ENCODE results near the gene CRHBP.

- TF ChIP-seq, protein P1, sequence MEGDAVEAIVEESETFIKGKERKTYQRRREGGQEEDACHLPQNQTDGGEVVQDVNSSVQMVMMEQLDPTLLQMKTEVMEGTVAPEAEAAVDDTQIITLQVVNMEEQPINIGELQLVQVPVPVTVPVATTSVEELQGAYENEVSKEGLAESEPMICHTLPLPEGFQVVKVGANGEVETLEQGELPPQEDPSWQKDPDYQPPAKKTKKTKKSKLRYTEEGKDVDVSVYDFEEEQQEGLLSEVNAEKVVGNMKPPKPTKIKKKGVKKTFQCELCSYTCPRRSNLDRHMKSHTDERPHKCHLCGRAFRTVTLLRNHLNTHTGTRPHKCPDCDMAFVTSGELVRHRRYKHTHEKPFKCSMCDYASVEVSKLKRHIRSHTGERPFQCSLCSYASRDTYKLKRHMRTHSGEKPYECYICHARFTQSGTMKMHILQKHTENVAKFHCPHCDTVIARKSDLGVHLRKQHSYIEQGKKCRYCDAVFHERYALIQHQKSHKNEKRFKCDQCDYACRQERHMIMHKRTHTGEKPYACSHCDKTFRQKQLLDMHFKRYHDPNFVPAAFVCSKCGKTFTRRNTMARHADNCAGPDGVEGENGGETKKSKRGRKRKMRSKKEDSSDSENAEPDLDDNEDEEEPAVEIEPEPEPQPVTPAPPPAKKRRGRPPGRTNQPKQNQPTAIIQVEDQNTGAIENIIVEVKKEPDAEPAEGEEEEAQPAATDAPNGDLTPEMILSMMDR (IDR thresholded peaks at IDR 0.05) = no peak
- TF ChIP-seq EZH2 (IDR thresholded peaks at IDR 0.05; ENCODE audit: borderline replicate concordance, insufficient read depth, low read depth, low read length, poor library complexity, severe bottlenecking) = no peak
Observed at GRCh38 chr5:76927961-76928360, 24.9 kb upstream of the CRHBP start.
